H1 (cell line): ENCODE results near the gene ZRANB1. TPM values are rescaled to one million over a fixed set of nuclear protein-coding genes. Genes with fewer than 3 reads are reported as not detected.

ENCODE experiments used
- MAFK ChIP-seq: IDR thresholded peaks from 2 replicates; pipeline ENCODE4 v1.6.1; 2012; ENCODE audit warnings: low read depth, mild to moderate bottlenecking, improper control_type of control experiment, low read length
- NRF1 ChIP-seq: IDR thresholded peaks from 2 replicates; pipeline ENCODE4 v1.6.1; 2011; ENCODE audit warnings: mild to moderate bottlenecking, low read depth, low read length, improper control_type of control experiment
- RBBP5 ChIP-seq: IDR thresholded peaks from 2 replicates; pipeline ENCODE4 v1.7.1; 2012; ENCODE audit warnings: low read depth, mild to moderate bottlenecking, inconsistent platforms, low read length, moderate library complexity, borderline replicate concordance
- polyA plus RNA-seq, 7 experiments: library from polyadenylated mRNA; depleted of rRNA in 3 of 7; stranded (reverse) in 5 of 7; unstranded in 2 of 7; fragments of >200 nt in 5 of 7; fragments of 200-250 nt in 2 of 7; gene quantifications; 1 replicate in 5 of 7; 2 replicates in 1 of 7; 4 replicates in 1 of 7; pipeline versions ENCODE4 v1.2.1 to v1.2.3, GENCODE V29; 2011 to 2013; ENCODE audit warnings: missing spikeins in 2 of 7, mixed read lengths in 2 of 7
- total RNA-seq: library from RNA; stranded (reverse); fragmentation: NEBNext Ultra II Directional; extraction: Animal tissue kit (Norgen Biotek cat#: 25700); gene quantifications from 2 replicates; pipeline ENCODE4 v1.2.1, GENCODE V29; 2021

Gene ZRANB1
- total and polyA plus RNA-seq, 2 of the 8 experiments (the other 6 are each of a cell fraction or from before 2014, with no cell fraction given), result 6.1 to 19.9 TPM

DNA sequence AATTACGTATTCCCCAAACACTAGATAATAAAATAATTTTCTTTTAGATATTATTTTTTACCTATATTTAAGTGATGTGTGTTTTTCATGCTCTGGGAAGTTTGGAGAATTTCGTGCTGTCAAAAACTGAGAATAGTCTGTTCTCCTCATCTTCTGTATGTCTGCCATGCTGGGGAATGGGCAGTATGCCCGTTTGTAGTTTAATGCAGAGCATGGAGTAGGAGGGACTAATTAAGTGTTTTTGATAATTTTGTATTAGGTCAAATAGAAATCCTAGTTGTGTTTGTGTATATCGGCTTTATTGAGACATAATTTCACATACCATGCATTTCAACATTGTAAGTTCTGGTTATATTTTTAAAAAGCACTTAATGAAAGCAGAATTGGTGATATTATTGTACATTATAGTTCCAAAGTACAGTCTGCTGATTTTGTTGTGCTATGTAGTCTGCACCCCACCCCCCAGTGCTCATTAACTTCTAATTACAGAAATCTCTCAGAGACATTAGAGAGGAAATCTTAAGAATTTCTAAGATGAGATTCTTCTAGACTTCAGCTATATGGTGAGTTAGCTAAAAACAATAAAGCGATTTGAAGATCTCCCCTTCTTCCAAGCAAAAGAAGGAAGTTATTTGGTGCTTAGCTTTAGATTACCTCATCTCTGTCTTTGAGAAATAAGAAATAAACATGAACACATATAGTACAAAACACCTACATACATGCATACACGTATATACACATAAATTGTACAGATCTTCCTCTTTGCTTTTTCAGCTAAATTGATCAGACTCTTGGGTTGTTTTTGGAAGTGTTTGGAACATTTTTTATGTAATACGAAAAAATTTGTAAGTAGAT is 22.2 kb downstream of the ZRANB1 start (continued):
- TF ChIP-seq MAFK (no peak), NRF1 (no peak), RBBP5 (no peak)
